ENCODE data around the gene OXLD1.
"Not testable (repeated sequence)": the region's sequence is repeated elsewhere in the genome, so short reads cannot be mapped to it uniquely, and the experiment has no call there.

The OXLD1 gene

GRCh38 chr17:81682565-81683207 is 16.3 kb upstream of the OXLD1 start:
- ATAC-seq = no peak

DNA sequence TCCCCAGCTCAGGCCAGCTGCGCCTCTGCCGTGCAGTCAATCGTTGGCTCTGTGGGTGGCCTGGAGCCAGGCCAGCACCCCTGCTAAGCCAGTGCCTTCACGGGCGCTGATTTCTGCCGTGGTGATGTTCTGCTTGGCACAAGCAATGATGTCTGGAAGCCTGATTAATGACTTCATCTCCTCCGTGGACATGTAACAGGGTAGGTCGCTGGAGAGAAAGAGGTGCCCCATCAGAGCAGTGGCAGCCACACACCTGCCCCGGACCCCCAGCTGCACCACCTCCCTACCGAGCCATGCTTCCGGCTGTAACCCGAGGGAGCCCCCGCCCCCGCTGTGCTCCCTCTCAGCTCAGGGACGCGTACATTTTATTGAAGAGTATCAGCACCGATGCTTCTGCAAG is 15.3 kb upstream of the OXLD1 start:
- no peak for ATAC-seq

DNA sequence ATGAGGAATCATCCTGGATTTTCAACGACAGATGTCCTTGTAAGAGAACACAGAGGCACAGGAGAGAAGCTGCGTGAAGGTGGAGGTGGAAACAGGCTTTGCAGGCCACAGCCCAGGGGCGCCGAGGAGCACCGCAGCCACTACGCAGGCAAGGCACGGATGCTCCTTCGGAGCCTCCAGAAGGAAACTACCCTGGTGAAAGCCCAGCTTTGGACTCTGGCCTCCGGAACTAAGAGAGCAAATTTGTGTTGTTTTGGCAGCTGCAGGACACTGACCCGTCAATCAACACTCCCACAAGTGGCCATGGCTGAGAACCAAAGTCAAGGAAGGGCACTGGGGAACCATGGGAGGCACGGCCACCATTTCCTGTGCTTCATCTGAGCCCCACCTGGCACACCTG is 13.7 kb upstream of the OXLD1 start:
- no peak for ATAC-seq

DNA sequence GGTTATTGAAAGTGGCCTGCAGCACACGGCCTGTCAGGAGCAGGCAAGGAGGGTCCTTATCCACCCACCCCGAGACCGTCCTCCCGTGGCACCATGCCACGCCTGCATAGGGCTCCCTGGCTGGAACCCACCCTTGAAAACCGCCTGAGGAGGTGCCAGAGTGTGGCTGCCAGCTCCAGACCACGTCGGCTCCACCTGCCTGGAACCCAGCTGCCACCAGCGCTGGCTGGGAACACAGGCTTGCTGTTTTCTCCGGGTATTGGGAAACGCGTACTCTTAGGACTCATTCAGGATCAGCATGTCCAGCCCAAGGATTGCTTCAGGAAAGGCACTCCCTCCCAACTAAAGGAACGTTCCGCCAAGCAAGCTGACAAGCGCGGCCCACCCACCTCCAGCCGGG is 10.5 kb upstream of the OXLD1 start:
- ATAC-seq = no peak

DNA sequence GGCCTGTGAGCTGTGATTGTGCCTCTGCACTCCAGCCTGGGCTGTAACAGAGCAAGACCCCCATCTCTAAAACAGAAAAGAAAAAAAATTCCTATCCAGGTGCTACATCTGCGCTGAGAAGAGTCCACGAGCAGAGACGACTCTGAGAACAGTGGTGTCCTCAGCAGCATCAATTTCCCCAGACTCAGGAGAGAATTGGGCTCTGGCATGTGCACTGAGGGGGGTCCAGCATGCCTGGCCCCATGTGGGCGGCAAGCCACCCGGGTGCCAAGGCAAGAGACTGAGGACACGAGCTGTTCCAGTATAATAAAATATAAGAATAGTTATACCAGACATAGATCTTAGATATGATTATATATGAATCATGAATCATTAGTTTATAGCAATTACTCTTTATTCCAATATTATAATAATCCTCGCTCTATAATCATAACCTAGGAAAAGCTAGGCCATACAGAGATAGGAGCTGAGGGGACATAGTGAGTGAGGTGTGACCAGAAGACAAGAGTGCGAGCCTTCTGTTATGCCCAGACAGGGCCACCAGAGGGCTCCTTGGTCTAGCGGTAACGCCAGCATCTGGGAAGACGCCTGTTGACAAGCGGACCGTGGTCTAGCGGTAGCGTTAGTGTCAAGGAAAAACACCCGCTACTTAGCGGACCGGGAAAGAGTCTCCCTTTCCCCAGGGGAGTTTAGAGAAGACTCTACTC is 9.3 kb upstream of the OXLD1 start:
- ATAC-seq = not testable (repeated sequence)

- no peak for ATAC-seq
Measured at GRCh38 chr17:81673561-81674258, 7.3 kb upstream of the OXLD1 start.

GRCh38 chr17:81672954-81673353 is 6.5 kb upstream of the OXLD1 start:
- no peak for ATAC-seq

DNA sequence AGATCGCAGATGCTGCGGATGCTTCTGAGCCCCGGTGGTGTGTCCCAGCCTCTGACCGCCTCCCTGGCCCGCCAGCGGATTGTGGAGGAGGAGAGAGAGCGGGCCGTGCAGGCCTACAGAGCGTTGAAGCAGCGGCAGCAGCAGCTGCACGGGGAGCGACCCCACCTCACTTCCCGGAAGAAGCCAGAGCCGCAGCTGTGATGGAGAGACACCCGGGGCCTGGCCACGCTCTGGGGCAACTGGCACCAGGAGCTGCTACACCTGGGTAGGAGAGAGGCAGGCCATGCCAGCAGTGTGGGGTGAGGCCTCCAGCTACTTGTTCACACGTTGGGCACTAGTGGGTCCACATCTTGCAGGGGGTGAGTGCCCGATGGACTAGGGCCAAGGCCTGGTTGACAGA is 6.1 kb upstream of the OXLD1 start:
- no peak for ATAC-seq

- no peak for ATAC-seq
Measured at GRCh38 chr17:81667754-81668153, 1.3 kb upstream of the OXLD1 start.

DNA sequence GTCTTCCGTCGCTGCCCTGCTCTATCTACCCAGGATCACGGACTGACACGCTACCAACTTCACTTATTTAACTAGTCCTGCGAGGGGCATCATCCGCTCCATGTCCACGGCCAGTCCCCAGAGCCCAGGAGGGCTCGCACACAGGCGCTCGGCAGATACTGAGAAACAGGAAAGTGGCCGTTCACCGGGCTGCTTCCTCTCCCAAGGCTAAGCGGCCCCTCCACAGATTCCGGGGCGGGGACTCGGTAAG is 388 bp downstream of the OXLD1 start:
- ATAC-seq = peak in 1 of 2 donors; percentile 10

DNA sequence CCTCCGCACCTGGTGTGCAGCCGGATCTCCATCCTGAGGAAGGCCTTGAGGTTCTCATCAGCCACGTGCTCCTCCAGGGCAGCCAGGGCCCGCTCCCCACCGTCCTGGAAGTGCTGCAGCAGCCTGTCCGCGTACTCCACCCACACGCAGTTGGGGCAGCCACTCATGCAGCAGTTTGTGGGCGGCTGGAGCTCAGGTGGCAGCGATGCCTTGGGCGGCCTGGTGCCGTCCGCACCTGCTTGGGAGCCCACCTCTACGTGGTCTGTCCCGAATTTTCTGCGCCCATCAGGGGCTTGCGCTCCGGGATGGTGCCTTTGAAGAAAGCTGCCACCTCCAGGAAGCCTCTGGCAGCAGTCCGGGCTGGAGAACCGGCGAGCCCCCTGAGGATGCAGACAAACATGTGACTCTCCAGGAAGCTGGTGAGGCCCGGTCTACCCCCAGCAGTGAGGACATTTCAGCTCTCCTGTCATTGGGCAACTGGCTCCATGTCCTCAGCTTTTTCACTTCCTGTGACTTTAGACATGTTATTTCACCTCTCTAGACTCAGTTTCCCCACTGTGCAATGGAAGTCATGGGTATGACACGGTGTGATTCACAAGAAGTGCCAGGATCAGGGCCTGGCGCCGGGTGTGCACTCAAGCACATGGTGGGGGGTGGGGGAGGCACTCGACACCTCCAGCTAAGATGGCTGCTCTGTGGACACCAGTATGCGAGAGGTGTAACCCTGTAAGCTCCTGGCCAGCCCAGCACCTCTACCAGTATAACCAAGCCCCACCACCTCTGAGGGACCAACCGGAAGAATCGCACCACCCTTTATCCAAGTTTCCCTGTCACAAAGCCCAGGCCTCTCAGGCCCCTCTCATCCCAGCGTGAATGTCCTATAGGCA is 957 bp downstream of the OXLD1 start:
- ATAC-seq = peak; percentile 44 to 51

- no peak for ATAC-seq
Measured at GRCh38 chr17:81664051-81664470, 2.3 kb downstream of the OXLD1 start.

- ATAC-seq = no peak
Measured at GRCh38 chr17:81662002-81662401, 4.4 kb downstream of the OXLD1 start.

- ATAC-seq = no peak
Measured at GRCh38 chr17:81660441-81660840, 6.0 kb downstream of the OXLD1 start.

DNA sequence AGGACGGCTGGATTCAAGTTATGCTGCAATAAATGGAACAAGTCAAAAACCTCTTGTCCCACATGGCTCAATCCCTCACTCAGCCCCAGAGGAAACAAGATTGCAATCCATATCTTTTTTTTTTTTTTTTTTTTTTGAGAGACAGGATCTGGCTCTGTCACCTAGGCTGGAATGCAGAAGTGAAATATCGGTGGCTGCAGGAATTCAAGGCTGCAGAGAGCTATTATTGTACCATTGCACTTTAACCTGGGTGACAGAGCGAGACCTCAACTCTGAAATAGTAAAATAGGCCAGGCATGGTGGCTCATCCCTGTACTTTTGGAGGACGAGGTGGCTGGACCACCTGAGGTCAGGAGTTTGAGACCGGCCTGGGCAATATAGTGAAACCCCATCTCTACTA is 7.4 kb downstream of the OXLD1 start:
- no peak for ATAC-seq

DNA sequence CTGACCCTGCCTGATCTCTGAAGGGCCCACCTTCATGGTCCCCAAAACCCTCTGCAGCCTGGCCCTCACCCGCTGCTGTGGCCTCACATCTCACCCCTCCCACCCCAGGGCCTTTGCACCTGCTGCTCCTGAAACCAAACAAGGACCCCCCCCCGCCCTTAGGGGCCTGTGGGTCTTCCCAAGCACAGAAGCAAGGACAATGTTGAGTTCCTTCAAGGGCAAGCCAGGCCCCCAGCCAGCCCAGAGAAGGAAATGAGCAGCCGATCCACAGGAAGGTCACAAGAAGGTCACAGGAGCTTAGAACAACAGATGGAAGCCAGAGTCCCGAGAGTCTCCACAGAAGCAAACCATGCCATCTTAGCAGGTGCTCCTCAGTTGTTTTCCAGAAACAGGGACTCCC is 9.6 kb downstream of the OXLD1 start:
- ATAC-seq = no peak

- no peak for ATAC-seq
Measured at GRCh38 chr17:81656118-81656743, 10.2 kb downstream of the OXLD1 start, which contains the start of gene PDE6G. Gene PDE6G (minus strand): TSS chr17:81656542. CDS start chr17:81653305, 3,237 bp downstream.

DNA sequence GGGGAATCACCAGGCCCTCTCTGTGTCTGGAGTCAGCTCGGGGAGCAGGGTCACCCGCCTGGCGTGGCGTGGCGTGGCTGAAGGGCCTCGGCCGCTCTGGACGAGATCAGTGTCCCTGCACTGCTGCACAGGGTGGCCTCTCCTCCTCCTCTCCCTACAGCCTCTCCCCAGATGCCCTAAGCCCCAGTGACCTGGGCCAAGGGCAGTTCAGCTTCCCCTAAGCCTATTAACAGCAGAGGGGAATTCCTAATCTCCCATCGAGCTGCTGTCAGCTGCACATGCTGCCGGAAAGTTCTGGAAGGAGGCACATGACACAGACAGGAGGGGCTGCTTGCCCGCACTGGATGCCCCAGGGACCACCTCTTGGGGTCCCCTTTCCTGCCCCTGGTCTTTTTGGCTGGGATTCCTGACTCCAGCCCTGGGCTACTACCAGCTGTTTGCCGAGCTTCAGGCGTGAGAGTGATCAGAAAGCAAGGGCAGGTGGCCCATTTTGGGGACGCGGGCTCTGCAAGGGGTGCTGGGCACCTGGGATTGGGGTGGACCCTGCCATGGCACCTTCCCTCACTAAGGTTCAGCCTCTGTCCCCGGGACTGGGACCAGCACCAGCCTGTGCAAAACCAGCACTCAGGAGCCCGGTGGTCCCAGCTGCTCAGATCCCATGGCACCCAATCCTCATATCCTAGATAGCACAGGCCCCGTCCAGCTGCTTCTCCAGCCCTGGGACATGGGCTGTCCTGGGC is 10.9 kb downstream of the OXLD1 start:
- ATAC-seq = no peak

- peak; percentile 28 to 38 for ATAC-seq
Measured at GRCh38 chr17:81652906-81653771, 13.3 kb downstream of the OXLD1 start.

GRCh38 chr17:81651692-81652091 is 14.7 kb downstream of the OXLD1 start:
- ATAC-seq = no peak

DNA sequence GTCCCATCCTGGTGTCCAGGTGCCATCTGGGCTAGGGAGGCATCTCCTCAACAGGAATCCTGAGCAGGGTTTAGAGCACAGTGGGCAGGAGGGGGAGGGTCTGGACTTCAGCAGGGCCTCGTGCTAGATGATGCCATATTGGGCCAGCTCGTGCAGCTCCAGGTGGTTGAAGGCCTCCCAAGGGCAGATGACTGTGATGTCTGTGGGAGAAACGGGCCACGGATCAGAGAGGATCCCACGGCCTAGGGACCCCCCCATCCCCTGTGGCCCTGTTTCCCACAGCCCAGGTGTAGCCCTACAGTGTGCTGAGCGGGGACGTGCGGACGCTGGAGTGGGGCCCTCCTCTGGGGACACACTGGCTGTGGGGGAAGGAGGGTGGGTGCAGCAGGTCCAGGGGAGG is 15.5 kb downstream of the OXLD1 start:
- no peak for ATAC-seq

All from activated CD4-positive, CD25-positive, alpha-beta regulatory T cell treated with anti-CD3 and anti-CD28 coated beads, Interleukin-2, amount 50 U/mL, for 24 hours (primary cell).